ENCODE results near the gene KLHL26.

Gene KLHL26

GRCh38 chr19:18605196-18605545, 31.7 kb upstream of the KLHL26 start:
- Histone ChIP-seq H3K4me3 (ENCODE audit: low read length) (no peak overlapping the region), H3K9ac (ENCODE audit: low read length) (no peak overlapping the region), H3K36me3 (ENCODE audit: control insufficient read depth, insufficient read depth, low read length) (no peaks in the 10 kb centered on the region), H3K4me1 (ENCODE audit: control insufficient read depth, insufficient read depth, low read length) (peaks cover 3% of the 10 kb centered on the region), H3K27me3 (ENCODE audit: control insufficient read depth, insufficient read depth, low read length) (peaks cover 79% of the 10 kb centered on the region), H3K9me3 (ENCODE audit: control insufficient read depth, low read length) (no peaks in the 10 kb centered on the region)

- H3K36me3 ChIP-seq (ENCODE audit: control insufficient read depth, insufficient read depth, low read length), result no peaks in the 10 kb centered on the region
- peaks cover 3% of the 10 kb centered on the region for H3K4me1 ChIP-seq (ENCODE audit: control insufficient read depth, insufficient read depth, low read length)
- peaks cover 83% of the 10 kb centered on the region for H3K27me3 ChIP-seq (ENCODE audit: control insufficient read depth, insufficient read depth, low read length)
- no peak overlapping the region for H3K4me3 ChIP-seq (ENCODE audit: low read length)
- H3K9ac ChIP-seq (ENCODE audit: low read length), result no peak overlapping the region
- no peaks in the 10 kb centered on the region for H3K9me3 ChIP-seq (ENCODE audit: control insufficient read depth, low read length)
Observed at GRCh38 chr19:18605546-18606280, 31.1 kb upstream of the KLHL26 start.

- no peak within 1 kb of the TSS for H3K4me3 ChIP-seq (ENCODE audit: low read length)
- H3K9me3 ChIP-seq (ENCODE audit: control insufficient read depth, low read length), result no peaks in the 10 kb centered on the region
- peaks cover 3% of the 10 kb centered on the region for H3K4me1 ChIP-seq (ENCODE audit: control insufficient read depth, insufficient read depth, low read length)
- no peak within 1 kb of the TSS for H3K9ac ChIP-seq (ENCODE audit: low read length)
- H3K27me3 ChIP-seq (ENCODE audit: control insufficient read depth, insufficient read depth, low read length), result peaks cover 85% of the 10 kb centered on the region
- no peaks in the 10 kb centered on the region for H3K36me3 ChIP-seq (ENCODE audit: control insufficient read depth, insufficient read depth, low read length)
Observed at GRCh38 chr19:18606281-18607225, 30.3 kb upstream of the KLHL26 start, which contains the start of gene CRLF1. TSS of gene CRLF1 (minus strand) at chr19:18606799. CDS start at chr19:18606656, 143 bp downstream.

- Histone ChIP-seq H3K4me3 (ENCODE audit: low read length) (no peak overlapping the region), H3K27me3 (ENCODE audit: control insufficient read depth, insufficient read depth, low read length) (peaks cover 86% of the 10 kb centered on the region), H3K9me3 (ENCODE audit: control insufficient read depth, low read length) (no peaks in the 10 kb centered on the region), H3K9ac (ENCODE audit: low read length) (no peak overlapping the region), H3K4me1 (ENCODE audit: control insufficient read depth, insufficient read depth, low read length) (peaks cover 9% of the 10 kb centered on the region), H3K36me3 (ENCODE audit: control insufficient read depth, insufficient read depth, low read length) (no peaks in the 10 kb centered on the region)
Observed at GRCh38 chr19:18607226-18608101, 29.4 kb upstream of the KLHL26 start.

- Histone ChIP-seq H3K36me3 (ENCODE audit: control insufficient read depth, insufficient read depth, low read length) (no peaks in the 10 kb centered on the region), H3K4me1 (ENCODE audit: control insufficient read depth, insufficient read depth, low read length) (peaks cover 15% of the 10 kb centered on the region), H3K4me3 (ENCODE audit: low read length) (no peak overlapping the region), H3K9ac (ENCODE audit: low read length) (no peak overlapping the region), H3K27me3 (ENCODE audit: control insufficient read depth, insufficient read depth, low read length) (peaks cover 89% of the 10 kb centered on the region), H3K9me3 (ENCODE audit: control insufficient read depth, low read length) (no peaks in the 10 kb centered on the region)
Observed at GRCh38 chr19:18608102-18608804, 28.6 kb upstream of the KLHL26 start.

GRCh38 chr19:18608805-18609716, 27.8 kb upstream of the KLHL26 start:
- Histone ChIP-seq H3K9ac (ENCODE audit: low read length) (no peak overlapping the region), H3K27me3 (ENCODE audit: control insufficient read depth, insufficient read depth, low read length) (peaks cover 91% of the 10 kb centered on the region), H3K4me1 (ENCODE audit: control insufficient read depth, insufficient read depth, low read length) (peaks cover 15% of the 10 kb centered on the region), H3K9me3 (ENCODE audit: control insufficient read depth, low read length) (no peaks in the 10 kb centered on the region), H3K36me3 (ENCODE audit: control insufficient read depth, insufficient read depth, low read length) (no peaks in the 10 kb centered on the region), H3K4me3 (ENCODE audit: low read length) (no peak overlapping the region)

- Histone ChIP-seq H3K4me1 (ENCODE audit: control insufficient read depth, insufficient read depth, low read length) (peaks cover 15% of the 10 kb centered on the region), H3K36me3 (ENCODE audit: control insufficient read depth, insufficient read depth, low read length) (no peaks in the 10 kb centered on the region), H3K4me3 (ENCODE audit: low read length) (no peak overlapping the region), H3K9ac (ENCODE audit: low read length) (no peak overlapping the region), H3K27me3 (ENCODE audit: control insufficient read depth, insufficient read depth, low read length) (peaks cover 91% of the 10 kb centered on the region), H3K9me3 (ENCODE audit: control insufficient read depth, low read length) (no peaks in the 10 kb centered on the region)
Observed at GRCh38 chr19:18609717-18610051, 27.1 kb upstream of the KLHL26 start.

GRCh38 chr19:18610245-18610555, 26.6 kb upstream of the KLHL26 start:
- peaks cover 91% of the 10 kb centered on the region for H3K27me3 ChIP-seq (ENCODE audit: control insufficient read depth, insufficient read depth, low read length)
- H3K4me1 ChIP-seq (ENCODE audit: control insufficient read depth, insufficient read depth, low read length), result peaks cover 15% of the 10 kb centered on the region
- H3K36me3 ChIP-seq (ENCODE audit: control insufficient read depth, insufficient read depth, low read length), result no peaks in the 10 kb centered on the region
- H3K4me3 ChIP-seq (ENCODE audit: low read length), result no peak overlapping the region
- no peaks in the 10 kb centered on the region for H3K9me3 ChIP-seq (ENCODE audit: control insufficient read depth, low read length)
- no peak overlapping the region for H3K9ac ChIP-seq (ENCODE audit: low read length)

GRCh38 chr19:18610556-18611326, 26.1 kb upstream of the KLHL26 start:
- Histone ChIP-seq H3K9ac (ENCODE audit: low read length) (no peak overlapping the region), H3K4me3 (ENCODE audit: low read length) (no peak overlapping the region), H3K9me3 (ENCODE audit: control insufficient read depth, low read length) (no peaks in the 10 kb centered on the region), H3K4me1 (ENCODE audit: control insufficient read depth, insufficient read depth, low read length) (peaks cover 15% of the 10 kb centered on the region), H3K27me3 (ENCODE audit: control insufficient read depth, insufficient read depth, low read length) (peaks cover 90% of the 10 kb centered on the region), H3K36me3 (ENCODE audit: control insufficient read depth, insufficient read depth, low read length) (no peaks in the 10 kb centered on the region)

GRCh38 chr19:18611327-18612050, 25.3 kb upstream of the KLHL26 start:
- Histone ChIP-seq H3K27me3 (ENCODE audit: control insufficient read depth, insufficient read depth, low read length) (peaks cover 89% of the 10 kb centered on the region), H3K36me3 (ENCODE audit: control insufficient read depth, insufficient read depth, low read length) (no peaks in the 10 kb centered on the region), H3K4me1 (ENCODE audit: control insufficient read depth, insufficient read depth, low read length) (peaks cover 15% of the 10 kb centered on the region), H3K9me3 (ENCODE audit: control insufficient read depth, low read length) (no peaks in the 10 kb centered on the region), H3K9ac (ENCODE audit: low read length) (no peak overlapping the region), H3K4me3 (ENCODE audit: low read length) (no peak overlapping the region)

All from mucosa of stomach (tissue), 1 donor.